ENCODE measurements around the gene CD74.

The CD74 gene

GRCh38 chr5:150377964-150378694 lies 34.6 kb downstream of the CD74 start:
- no peak for DNase-seq (ENCODE audit: low spot score)
- in situ Hi-C loops (cut with MboI; ENCODE audit: low sequenced_read_pairs, unreplicated experiment): no loop called here
- TF ChIP-seq CTCF (IDR thresholded peaks at IDR 0.05; ENCODE audit: borderline replicate concordance, control extremely low read depth, extremely low read depth, insufficient read depth, missing control alignments): no peak

GRCh38 chr5:150376799-150377771 lies 35.6 kb downstream of the CD74 start:
- TF ChIP-seq CTCF (IDR thresholded peaks at IDR 0.05; ENCODE audit: borderline replicate concordance, control extremely low read depth, extremely low read depth, insufficient read depth, missing control alignments): no peak
- in situ Hi-C loops (cut with MboI; ENCODE audit: low sequenced_read_pairs, unreplicated experiment): no loop called here
- no peak for DNase-seq (ENCODE audit: low spot score)

GRCh38 chr5:150374651-150375050 lies 38.1 kb downstream of the CD74 start:
- TF ChIP-seq CTCF (IDR thresholded peaks at IDR 0.05; ENCODE audit: borderline replicate concordance, control extremely low read depth, extremely low read depth, insufficient read depth, missing control alignments): no peak
- DNase-seq (ENCODE audit: low spot score): no peak
- in situ Hi-C loops (cut with MboI; ENCODE audit: low sequenced_read_pairs, unreplicated experiment): no loop called here

GRCh38 chr5:150372639-150373038 lies 40.1 kb downstream of the CD74 start:
- DNase-seq (ENCODE audit: low spot score): no peak
- in situ Hi-C loops (cut with MboI; ENCODE audit: low sequenced_read_pairs, unreplicated experiment): no loop called here

GRCh38 chr5:150368526-150368925 lies 44.2 kb downstream of the CD74 start:
- no peak for DNase-seq (ENCODE audit: low spot score)
- in situ Hi-C loops (cut with MboI; ENCODE audit: low sequenced_read_pairs, unreplicated experiment): no loop called here
- TF ChIP-seq CTCF (IDR thresholded peaks at IDR 0.05; ENCODE audit: borderline replicate concordance, control extremely low read depth, extremely low read depth, insufficient read depth, missing control alignments): no peak

More at GRCh38 chr5:150372639-150373038, 40.1 kb downstream of the CD74 start:
- TF ChIP-seq CTCF (IDR thresholded peaks at IDR 0.05; ENCODE audit: borderline replicate concordance, control extremely low read depth, extremely low read depth, insufficient read depth, missing control alignments): no peak

- TF ChIP-seq CTCF (IDR thresholded peaks at IDR 0.05; ENCODE audit: borderline replicate concordance, control extremely low read depth, extremely low read depth, insufficient read depth, missing control alignments): no peak
- no peak for DNase-seq (ENCODE audit: low spot score)
- in situ Hi-C loops (cut with MboI; ENCODE audit: low sequenced_read_pairs, unreplicated experiment): no loop called here
Observed at GRCh38 chr5:150364004-150364403, 48.7 kb downstream of the CD74 start.

Data from GM13976 (cell line).